Measurements from ENCODE around the gene MPPED1.

MPPED1 gene

GRCh38 chr22:43387815-43388214, 24.0 kb upstream of the MPPED1 start:
- TF ChIP-seq CTCF (IDR thresholded peaks at IDR 0.05; ENCODE audit: low read depth, low read length), result no peak
- no peak for DNase-seq (ENCODE audit: extremely low read depth, low read depth)

- peak; percentile 94 for TF ChIP-seq CTCF (IDR thresholded peaks at IDR 0.05; ENCODE audit: low read depth, low read length)
- peak; percentile 18 for DNase-seq (ENCODE audit: extremely low read depth, low read depth)
Measured at GRCh38 chr22:43388420-43388851, 23.4 kb upstream of the MPPED1 start.

- DNase-seq (ENCODE audit: extremely low read depth, low read depth), result no peak
Measured at GRCh38 chr22:43389227-43389836, 22.5 kb upstream of the MPPED1 start.

GRCh38 chr22:43390166-43390565, 21.6 kb upstream of the MPPED1 start:
- no peak for DNase-seq (ENCODE audit: extremely low read depth, low read depth)
- no peak for TF ChIP-seq CTCF (IDR thresholded peaks at IDR 0.05; ENCODE audit: low read depth, low read length)

More at GRCh38 chr22:43389227-43389836, 22.5 kb upstream of the MPPED1 start:
- no peak for TF ChIP-seq CTCF (IDR thresholded peaks at IDR 0.05; ENCODE audit: low read depth, low read length)

GRCh38 chr22:43390872-43391271, 20.9 kb upstream of the MPPED1 start:
- TF ChIP-seq CTCF (IDR thresholded peaks at IDR 0.05; ENCODE audit: low read depth, low read length), result no peak

GRCh38 chr22:43391306-43391705, 20.5 kb upstream of the MPPED1 start:
- TF ChIP-seq CTCF (IDR thresholded peaks at IDR 0.05; ENCODE audit: low read depth, low read length), result no peak
- DNase-seq (ENCODE audit: extremely low read depth, low read depth), result no peak

More at GRCh38 chr22:43390872-43391271, 20.9 kb upstream of the MPPED1 start:
- no peak for DNase-seq (ENCODE audit: extremely low read depth, low read depth)

GRCh38 chr22:43392385-43392989, 19.3 kb upstream of the MPPED1 start:
- DNase-seq (ENCODE audit: extremely low read depth, low read depth), result no peak
- TF ChIP-seq CTCF (IDR thresholded peaks at IDR 0.05; ENCODE audit: low read depth, low read length), result no peak
